Raji (cell line): ENCODE results near the gene GRID1.

Source experiments
- POLR2A ChIP-seq: IDR thresholded peaks from 2 replicates; pipeline ENCODE4 v1.6.1; 2011; ENCODE audit warnings: low read depth, low read length, control low read depth; ENCODE audit not compliant: insufficient read depth

GRID1 gene

DNA sequence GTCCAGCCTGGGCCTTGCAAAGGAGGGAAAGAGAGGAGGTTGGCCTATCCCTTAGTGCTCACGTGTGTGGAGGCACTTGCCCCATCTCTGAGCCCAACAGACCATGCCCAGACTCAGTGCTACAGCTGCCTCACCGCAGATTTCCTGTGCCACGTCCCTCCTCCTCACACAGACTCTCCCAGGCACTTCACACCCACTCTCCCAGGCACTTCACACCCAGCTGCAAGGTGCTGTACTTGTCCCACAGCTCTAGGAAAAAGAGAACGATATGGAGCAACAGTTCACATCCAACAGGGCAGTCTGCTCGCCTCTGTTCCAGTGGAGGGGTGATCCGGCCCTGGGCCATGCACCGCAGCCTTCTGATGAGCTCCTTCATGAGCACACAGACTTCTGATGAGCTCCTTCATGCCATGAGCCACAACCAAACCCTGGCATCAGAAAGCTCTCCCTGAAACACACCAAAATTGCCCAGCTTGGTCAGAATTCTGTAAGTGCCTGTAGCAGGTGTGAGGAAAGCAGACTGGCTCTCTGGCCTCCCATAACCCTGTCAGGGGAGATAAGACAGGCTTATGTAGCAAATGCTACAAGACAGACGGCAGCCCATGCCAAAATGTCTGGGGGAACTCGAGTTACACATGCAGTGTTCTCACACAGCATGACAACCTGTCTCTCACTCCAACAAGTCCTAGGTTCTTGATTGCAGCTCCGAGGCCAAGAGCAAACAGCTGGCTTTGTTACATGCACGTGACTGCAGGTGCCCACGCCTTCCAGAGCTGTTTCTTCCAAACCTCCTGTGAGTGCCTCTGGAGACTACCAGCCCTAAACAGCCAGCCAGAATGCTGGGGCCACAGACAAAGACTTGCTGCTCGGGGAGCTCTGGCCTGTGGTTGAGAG lies 348.5 kb downstream of the GRID1 start:
- TF ChIP-seq POLR2A = no peak

DNA sequence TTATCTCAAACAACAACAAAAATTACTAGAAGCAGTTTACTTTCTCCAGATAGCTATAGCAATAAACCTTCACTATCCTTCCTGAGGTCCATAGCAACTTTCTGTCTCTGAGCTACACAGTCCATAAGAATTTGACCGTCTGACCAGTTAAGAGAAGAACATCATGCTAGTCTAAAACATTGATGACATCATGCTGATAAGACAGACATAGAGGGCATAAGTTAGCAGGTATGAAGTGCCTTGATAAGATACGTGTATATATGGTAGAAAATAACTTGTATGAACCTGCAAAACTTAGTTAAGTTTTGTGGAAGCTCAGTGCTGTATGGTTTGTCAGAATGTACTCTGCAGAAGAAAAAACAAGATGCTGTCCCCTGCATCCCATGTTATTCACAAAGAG lies 353.0 kb downstream of the GRID1 start:
- TF ChIP-seq POLR2A = no peak

DNA sequence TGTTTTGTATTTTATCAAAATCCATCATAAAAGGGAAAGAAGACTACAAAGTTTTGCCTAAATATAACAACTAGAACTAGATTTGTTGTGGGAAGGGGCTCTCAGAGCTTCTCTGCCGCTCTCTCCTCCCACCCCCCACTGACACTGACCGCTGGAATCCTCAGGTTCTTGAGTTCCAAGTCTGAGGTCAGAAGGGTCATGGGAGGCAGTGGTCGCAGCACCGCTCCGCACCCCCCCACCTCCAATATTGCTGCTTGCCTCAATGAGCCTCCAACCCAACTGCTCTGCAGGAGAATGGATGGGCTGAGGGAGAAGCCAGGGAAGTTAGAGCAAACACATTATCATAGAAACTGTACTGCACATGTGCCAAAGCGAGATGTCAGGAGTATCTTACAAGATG lies 359.4 kb downstream of the GRID1 start:
- no peak for TF ChIP-seq POLR2A

DNA sequence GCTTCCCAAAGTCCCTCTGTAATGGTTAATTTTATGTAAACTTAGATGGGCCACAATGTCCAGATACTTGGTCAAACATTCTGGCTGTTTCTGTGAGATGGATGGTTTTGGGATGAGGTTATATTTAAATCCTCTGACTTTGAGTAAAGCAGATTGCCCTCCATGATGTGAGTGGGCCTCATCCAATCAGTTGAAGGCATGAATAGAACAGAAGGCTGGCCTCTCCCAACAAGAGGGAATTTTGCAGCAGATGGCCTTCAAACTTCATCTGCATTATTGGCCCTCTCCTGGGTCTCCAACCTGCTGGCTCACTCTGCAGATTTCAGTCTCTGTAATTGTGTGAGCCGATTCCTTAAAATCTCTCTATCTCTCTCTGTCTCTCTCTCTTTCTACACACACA lies 362.3 kb downstream of the GRID1 start:
- TF ChIP-seq POLR2A = no peak

DNA sequence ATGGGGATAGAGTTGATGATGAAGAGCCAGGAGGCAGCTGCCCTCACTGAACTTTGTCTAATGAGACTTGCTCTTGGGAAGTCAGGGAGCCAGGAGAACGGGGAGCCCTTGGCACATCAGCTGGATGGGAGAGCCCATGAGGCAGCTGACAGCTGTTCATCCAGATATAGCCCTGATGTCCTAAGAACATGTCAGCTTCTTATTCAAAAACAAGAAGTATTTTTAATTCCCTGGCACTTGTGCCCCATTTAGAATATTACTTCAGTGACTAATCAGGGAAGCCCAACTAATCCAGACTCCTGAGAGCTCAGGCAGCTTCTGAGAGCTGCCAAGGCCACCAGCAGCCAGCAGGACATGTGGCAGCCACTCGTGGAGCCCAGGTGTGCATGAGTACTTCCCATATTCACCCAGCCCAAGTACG lies 363.4 kb downstream of the GRID1 start:
- no peak for TF ChIP-seq POLR2A

DNA sequence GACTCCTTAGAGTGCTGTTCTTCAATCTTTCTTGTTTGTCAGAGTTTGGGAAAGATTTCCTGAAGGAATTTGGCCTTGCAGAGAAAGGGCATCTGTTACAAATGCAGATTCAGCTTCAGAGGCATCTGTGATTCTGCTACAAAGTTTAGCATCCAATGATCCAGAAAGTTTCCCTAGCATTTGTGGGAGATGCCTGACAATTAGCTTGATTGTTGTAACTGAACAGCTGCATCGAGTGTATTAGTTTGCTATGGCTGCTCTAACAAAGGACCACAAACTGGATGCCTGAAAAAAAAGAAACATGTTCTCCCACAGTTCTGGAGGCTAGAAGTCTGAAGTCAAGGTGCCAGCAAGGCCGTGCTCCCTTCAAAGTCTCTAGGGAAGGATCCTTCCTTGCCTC lies 365.1 kb downstream of the GRID1 start:
- no peak for TF ChIP-seq POLR2A

DNA sequence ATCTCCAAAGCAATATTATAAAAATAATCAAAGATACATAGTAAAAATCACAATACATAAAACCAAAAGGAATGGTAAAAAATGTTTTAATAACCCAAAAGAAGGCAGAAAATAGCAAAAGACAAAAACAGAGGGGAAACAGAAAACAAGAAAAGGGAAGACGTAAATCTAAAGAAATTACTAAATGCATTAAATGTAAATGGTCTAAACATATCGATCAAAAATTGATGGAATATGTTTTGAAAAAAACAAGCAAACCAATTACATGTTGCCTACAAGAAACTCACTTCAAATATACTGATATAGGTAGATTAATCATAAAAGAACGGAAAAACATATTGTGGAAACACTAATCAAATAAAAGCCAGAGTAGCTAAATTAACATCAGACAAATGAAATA lies 369.1 kb downstream of the GRID1 start:
- no peak for TF ChIP-seq POLR2A

DNA sequence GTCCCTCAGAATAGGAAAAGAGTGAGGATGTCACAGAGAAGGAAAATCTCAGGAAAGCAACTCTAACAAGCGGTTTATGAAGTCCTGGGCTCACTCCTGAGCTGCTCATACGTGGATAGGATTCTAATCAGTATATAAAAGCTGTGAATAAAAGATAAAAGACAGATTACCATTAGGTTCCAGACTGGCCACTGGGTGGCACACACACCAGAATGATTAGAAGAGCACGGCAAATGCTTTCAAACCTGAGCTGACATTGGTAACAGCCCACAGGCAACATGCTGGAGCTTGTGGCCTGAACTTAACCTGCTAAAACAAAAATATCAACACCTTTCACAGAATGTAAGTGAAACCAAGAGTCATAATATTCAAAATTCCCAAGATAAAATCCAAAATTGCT lies 370.8 kb downstream of the GRID1 start:
- no peak for TF ChIP-seq POLR2A

DNA sequence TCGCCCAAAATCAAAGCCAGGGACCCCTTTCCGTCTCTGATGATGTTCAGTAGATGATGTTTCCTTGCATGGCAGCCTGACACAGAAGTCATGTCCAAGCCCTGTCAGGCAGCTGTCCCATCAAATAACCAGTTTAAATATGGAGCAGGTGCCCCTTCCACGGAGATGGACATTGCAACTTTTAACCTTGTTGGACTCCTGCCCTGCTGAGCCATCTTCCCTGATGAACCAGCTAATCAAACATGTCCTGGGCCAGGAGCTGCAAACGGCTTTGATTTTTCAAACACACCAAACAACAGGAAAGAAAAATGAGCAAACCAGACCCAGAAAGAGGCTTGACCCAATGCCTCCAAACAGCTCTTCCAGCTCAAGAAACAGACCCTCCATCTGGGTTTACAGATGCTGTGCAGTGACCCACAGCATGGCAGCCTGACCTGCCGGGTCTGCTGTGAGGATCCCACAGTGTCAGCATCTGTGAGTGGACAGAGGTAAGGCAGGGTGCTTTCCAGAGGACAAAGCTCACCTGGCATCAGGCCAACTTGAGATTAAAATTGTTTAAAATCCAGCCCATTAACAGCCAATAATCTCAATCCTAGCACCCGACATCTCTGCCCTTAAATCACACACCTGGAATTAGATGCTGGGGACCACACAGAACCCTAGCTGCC lies 372.6 kb downstream of the GRID1 start:
- no peak for TF ChIP-seq POLR2A

DNA sequence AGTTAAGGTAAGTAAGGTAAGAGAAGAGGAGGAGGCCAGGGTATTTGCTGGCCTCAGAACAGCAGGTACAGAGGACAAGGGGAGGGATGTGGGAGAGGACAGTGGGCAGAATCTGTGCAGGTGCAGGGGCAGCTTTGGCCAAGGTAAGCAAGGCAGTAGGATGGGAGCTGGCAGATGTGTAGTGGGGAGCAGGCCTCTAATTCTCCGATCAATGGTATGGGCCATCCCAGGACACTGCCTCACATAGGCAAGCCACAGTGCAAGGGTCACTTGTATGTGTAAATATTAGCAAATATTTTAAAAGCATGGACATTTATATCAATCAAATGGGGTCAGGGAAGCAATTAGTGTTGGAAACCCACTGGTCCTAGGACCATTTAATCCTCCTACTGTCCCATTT lies 373.5 kb downstream of the GRID1 start:
- TF ChIP-seq POLR2A = no peak

DNA sequence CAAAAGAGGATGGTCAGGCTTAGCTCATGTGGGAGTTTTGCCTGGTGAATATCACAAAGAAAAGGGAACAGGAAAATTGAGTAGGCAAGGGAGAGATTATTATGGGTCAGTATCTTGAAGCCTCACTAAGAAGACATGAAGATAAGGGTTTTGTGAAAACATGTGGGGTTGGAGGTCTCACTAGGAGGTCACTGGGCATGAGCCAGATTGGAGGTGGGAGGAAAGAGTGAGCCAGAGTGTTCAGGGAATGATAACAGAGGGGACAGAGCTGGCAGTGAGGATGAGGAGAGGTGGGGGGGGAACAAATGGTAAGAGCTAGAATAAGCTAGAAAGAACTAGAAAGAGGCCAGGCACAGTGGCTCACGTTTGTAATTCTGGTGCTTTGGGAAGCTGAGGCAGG lies 374.3 kb downstream of the GRID1 start:
- TF ChIP-seq POLR2A = no peak

DNA sequence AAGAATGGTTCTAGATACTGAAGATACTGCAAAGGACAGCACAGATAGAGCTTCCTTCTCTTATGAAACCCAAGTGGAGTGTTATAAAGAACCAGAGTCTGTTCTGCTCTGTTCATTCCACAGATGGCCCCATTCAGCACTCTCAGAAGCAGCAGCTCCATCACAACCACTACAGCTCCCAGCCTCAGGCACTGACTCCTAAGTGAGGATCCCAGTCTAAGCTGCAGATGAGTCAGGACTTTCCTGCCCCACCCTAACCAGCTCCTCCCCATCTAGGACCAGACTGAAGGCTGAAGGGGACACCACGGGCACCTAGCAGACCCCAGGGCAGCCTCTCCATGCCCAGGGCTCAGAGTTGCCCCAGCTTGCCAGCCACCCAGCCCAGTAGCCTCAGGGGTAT lies 379.8 kb downstream of the GRID1 start:
- TF ChIP-seq POLR2A = no peak

DNA sequence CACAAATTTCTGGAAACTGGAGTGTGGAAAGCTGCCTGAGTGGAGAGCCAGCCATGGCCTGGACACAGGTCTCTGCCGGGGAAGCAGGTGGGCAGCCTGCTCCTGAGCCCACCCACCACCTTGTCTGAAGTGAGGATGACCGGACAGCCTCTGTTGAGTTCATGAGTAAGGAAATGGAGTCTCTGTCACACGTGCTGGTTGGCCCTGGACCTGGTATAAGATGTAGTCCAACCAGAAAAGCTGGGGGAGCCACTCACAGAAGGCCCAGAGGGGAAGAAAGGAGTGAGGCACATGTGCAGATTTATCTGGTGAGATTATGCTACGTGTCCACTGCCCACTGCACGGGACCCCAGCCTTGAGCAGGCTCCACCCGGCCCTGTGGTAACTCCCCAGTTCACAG lies 383.5 kb downstream of the GRID1 start:
- no peak for TF ChIP-seq POLR2A

DNA sequence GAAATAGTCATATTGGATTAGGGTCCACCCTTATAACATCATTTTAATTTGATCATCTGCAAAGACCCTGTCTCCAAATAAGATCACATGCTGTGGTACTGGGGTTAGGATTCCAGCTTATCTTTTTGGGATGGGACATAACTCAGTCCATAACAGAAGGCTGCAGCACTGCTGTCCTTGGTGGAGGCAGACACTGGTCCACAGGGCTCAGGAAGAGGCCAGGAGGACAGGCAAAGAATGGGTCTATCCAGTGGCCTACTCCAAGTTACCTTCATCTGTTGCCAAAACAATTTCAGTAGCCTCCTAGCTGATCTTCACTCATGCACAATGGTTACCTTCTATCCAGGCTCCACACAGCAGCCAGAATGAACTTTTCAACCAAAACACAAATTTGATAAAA lies 387.0 kb downstream of the GRID1 start:
- TF ChIP-seq POLR2A = no peak

DNA sequence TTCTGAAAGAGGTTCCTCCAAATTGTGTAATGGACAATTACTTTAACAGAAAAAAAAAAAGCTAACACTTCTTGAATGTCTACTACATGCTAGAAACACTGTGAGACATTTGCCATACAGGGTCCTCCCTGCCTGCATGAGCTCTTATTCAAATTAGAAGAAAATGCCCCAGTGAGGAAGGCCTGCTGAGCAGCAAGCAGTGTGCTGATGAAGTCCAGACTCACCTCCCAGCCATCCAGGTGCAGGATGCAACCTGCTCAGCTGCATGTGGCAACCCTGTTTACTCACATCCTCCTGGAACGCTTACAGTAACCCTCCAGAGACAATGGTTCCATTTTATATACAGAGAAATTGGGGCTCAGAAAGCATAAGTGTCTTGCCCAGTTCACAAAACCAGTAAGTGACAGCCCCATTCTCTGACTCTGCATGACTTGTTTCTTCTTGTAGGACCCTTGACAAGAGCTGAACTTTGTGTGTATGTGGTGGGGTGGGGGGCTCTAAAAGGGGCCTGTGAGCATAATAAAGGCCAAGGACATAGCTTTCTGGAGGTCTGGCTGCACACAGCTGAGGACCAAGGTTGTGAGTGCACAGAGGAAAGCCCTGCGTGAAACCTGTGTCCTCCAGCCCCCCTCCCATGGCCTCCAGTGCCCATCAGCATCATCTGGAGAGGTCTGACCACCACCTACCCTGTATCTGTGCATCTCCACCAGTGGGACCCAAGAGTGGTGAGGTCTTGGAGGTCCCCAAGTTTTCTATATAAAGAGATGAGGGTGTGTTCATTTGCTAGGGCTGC lies 387.8 kb downstream of the GRID1 start:
- no peak for TF ChIP-seq POLR2A

DNA sequence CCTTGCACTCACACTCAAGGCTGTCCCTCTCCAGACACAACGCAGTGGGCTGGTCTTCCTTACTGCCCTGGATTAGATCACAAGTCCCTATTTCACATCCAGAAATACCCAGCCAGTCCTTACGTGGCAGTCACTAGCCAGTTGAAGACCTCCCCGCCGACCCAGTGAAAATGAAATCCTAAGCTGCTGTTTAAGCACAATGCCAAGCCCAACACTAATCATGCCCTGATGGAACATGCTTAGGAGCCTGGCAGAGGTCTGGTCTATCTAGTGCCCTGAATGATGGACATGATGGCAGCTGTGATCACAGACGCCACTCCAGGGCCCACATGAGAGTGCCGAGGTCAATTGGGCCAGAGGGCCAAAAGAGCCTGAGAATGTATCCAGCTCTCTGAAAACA lies 389.0 kb downstream of the GRID1 start:
- no peak for TF ChIP-seq POLR2A
